Pancreas (tissue), 10 donors: ENCODE results near the gene TMEM198. TPM values are rescaled to one million over a fixed set of nuclear protein-coding genes. Genes with fewer than 3 reads are reported as not detected.

Experiments used
- ATAC-seq, 4 donors: fragments of 200-7000 bp; cut with Tn5 transposase; one replicate each; pipeline versions ENCODE4 v1.8.0 to v1.9.1; 2020; ENCODE audit warnings: mild to moderate bottlenecking in 4 of 4, moderate library complexity in 4 of 4
- DNase-seq, 6 donors: peaks; one replicate each; pipeline ENCODE4 v3.0.0-alpha.2; 2020
- FAIRE-seq: peaks from 2 replicates; lab custom pipeline; 2012; peaks lifted over from hg19 to GRCh38; lab: Jason Lieb, UNC
- H3K27ac ChIP-seq, 4 donors: fragments of 200-600 bp; sonication (generic); 1 replicate in 3 of 4; 2 replicates in 1 of 4; pipeline versions ENCODE4 v1.5.0 to v1.8.0; 2020
- H3K27me3 ChIP-seq, 4 donors: fragments of 200-600 bp; one replicate each; pipeline ENCODE4 v1.8.0; 2021
- H3K36me3 ChIP-seq, 3 donors: fragments of 200-600 bp; sonication (generic) in 1 of 3; one replicate each; pipeline versions ENCODE4 v1.5.0 to v1.8.0; 2020 to 2021
- H3K4me1 ChIP-seq, 3 donors: fragments of 200-600 bp; one replicate each; pipeline ENCODE4 v1.8.0; 2021
- H3K4me3 ChIP-seq, 4 donors: fragments of 200-600 bp; sonication (generic) in 2 of 4; one replicate each; pipeline versions ENCODE4 v1.5.0 to v1.8.0; 2020 to 2021
- H3K9me3 ChIP-seq, 4 donors: fragments of 200-600 bp; one replicate each; pipeline ENCODE4 v1.8.0; 2021
- CTCF ChIP-seq, 4 donors: fragments of 200-600 bp; sonication (generic) in 3 of 4; IDR thresholded peaks; one replicate each; pipeline versions ENCODE4 v1.5.0 to v1.8.0; 2021; ENCODE audit warnings: antibody characterized with exemption in 4 of 4
- WGBS, 2 donors: extraction: QIAGEN DNeasy Blood & Tissue Kit; methylation state at CpG; one replicate each; pipeline ENCODE4 v1.1.7; 2013; 5-methylcytosine and 5-hydroxymethylcytosine counted together
- intact Hi-C, 3 donors: fragments of 100-400 bp; cut with DNase I; formaldehyde crosslinking; loops; one replicate each; pipeline versions ENCODE4 v1.11.1 to v1.14.2; 2022
- polyA plus RNA-seq, 2 donors: library from polyadenylated mRNA; stranded (reverse); fragments of 200-250 nt; gene quantifications; one replicate each; pipeline ENCODE4 v1.2.3, GENCODE V29; 2013
- total RNA-seq, 6 donors: library from RNA; stranded (reverse); fragmentation: NEBNext Ultra II Directional in 4 of 6; extraction: Animal tissue kit (Norgen Biotek cat#: 25700) in 4 of 6; gene quantifications; one replicate each; pipeline versions ENCODE4 v1.2.1 to v1.2.4, GENCODE V29; 2021 to 2023
- donor health status: healthy with polysubstance abuse.
- donor health status: DM: no; HTN: no; CAD: no; lungs with moderate emphysema.
- donor health status: DM: no; HTN: no; CAD: no.
- donor health status: control.
- donor health status: control.
- donor health status: Bipolar disorder and iron deficiency.
- donor health status: DM: yes; HTN: yes; CAD: no.
- donor health status: DM: no; HTN: no; CAD: no.
- donor health status: DM: no; HTN: no; CAD: no.
- donor health status: DM: yes; HTN: yes; CAD: no.

Gene TMEM198
- total and polyA plus RNA-seq, 8 donors = 2.6 to 13.3 (median 5.9) TPM

- intact Hi-C loops = no loop called here
- no peak overlapping the region for H3K27ac ChIP-seq
- H3K4me3 ChIP-seq = no peak overlapping the region
- TF ChIP-seq CTCF (IDR thresholded peaks at IDR 0.05) = no peak
- H3K36me3 ChIP-seq = no peaks in the 10 kb centered on the region
- ATAC-seq (no peak), FAIRE-seq (no peak), DNase-seq (no peak)
- no peaks in the 10 kb centered on the region for H3K27me3 ChIP-seq
- no peaks in the 10 kb centered on the region for H3K4me1 ChIP-seq
- WGBS, 2 donors = 57 to 70% methylated on average over 17 of the region's 17 CpGs
- no peaks in the 10 kb centered on the region for H3K9me3 ChIP-seq
Measured at GRCh38 chr2:219515874-219516629, 27.8 kb upstream of the TMEM198 start.

DNA sequence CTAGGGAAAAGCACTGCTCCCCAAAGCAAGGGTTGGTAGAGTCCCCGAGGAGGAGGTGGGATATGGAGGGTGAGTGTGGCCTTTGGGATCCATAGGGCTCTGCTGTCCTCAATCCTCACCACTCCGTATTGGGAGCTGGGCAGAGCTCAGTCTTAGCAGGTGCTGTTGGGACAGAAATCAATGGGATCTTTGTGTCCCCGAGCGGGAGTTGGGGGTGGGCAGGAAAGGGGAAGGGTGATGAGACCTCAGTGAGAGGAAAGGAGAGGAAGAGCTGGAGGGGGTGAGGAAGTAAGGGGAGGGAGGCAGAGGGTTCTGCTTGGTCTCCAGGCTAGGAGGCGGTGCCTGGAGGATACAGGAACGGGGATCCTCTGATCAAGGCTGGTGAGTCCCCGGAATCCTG, 26.9 kb upstream of the TMEM198 start:
- no peaks in the 10 kb centered on the region for H3K27me3 ChIP-seq

DNA sequence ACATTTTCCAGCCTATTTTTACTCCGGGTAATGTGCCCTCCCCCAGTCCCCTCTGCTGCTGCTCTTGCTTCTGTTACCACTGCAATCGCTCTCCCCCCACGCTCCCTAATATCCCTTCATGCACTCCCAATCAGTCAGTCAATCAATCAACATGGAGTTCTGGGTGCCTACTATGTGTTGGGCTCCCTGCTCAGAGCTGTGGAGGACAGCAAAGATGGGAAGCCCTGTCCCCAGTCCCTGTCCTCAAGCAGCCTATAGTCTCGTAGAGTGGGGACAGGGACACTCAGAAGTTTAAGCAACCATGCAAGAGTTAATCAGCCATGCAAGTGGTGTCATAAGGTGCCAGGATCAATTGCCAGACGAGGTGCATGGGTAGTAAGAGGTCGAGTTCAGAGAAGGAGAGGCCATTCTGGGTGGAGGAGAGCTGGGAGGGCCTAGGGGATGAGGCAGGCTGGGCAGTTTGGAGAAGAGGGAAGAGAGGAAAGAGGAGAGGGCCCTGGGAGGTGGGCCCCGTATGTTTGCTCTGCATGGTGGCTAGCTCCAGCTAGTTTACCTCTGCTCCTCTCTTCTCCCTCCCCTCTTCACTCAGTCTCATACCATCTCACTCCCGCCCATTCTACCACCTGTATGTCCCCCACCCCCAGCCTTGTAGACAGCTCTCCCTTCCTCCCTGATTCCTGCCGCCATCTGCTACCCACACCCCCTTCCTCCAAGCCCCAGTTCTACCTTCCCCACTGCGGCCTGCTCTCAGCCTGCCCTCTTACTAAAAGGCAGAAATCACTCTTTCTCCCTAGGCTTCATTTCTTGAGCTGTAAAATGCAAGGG, 25.7 kb upstream of the TMEM198 start:
- H3K9me3 ChIP-seq = no peaks in the 10 kb centered on the region
- FAIRE-seq (no peak), ATAC-seq (no peak), DNase-seq (no peak)
- H3K4me3 ChIP-seq = no peak overlapping the region
- H3K27me3 ChIP-seq = peaks cover 0 to 2% (median 0%) of the 10 kb centered on the region in 4 donors
- intact Hi-C loops = no loop called here
- no peaks in the 10 kb centered on the region for H3K4me1 ChIP-seq
- H3K27ac ChIP-seq = no peak overlapping the region
- no peak for TF ChIP-seq CTCF (IDR thresholded peaks at IDR 0.05)
- no peaks in the 10 kb centered on the region for H3K36me3 ChIP-seq
- 52 to 62% methylated on average over 10 of the region's 10 CpGs for whole genome bisulfite sequencing, 2 donors

More for the DNA sequence above, 26.9 kb upstream of the TMEM198 start:
- TF ChIP-seq CTCF (IDR thresholded peaks at IDR 0.05) = no peak
- DNase-seq = no peak
- intact Hi-C loops = no loop called here
- FAIRE-seq = no peak
- 64 to 73% methylated on average over 7 of the region's 7 CpGs for WGBS, 2 donors
- Histone ChIP-seq H3K27ac (no peak overlapping the region), H3K9me3 (no peaks in the 10 kb centered on the region), H3K36me3 (no peaks in the 10 kb centered on the region), H3K4me3 (no peak overlapping the region), H3K4me1 (no peaks in the 10 kb centered on the region)
- no peak for ATAC-seq

DNA sequence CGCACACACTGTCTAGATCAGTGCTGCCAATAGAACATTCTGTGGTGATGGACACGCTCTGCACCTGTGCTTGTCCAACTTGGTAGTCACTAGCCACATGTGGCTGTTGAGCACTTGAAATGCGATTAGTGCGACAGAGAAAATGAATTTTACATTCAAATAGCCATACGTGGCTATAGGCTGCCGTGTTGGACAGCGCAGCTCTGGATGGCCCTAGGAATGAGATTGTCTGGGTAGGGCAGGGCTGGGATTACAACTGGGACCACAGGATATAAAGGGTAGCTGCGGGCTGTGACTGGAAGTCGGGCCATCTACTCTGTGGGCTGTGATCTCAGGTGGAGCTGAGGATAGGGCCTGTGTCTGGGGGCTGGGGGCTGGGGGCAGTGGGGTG, 24.3 kb upstream of the TMEM198 start:
- no peak for TF ChIP-seq CTCF (IDR thresholded peaks at IDR 0.05)
- intact Hi-C loops = no loop called here
- no peak for ATAC-seq
- no peaks in the 10 kb centered on the region for H3K9me3 ChIP-seq
- WGBS, 2 donors = 80 to 93% methylated on average over 9 of the region's 9 CpGs
- no peak overlapping the region for H3K4me3 ChIP-seq
- H3K4me1 ChIP-seq = no peaks in the 10 kb centered on the region
- no peak overlapping the region for H3K27ac ChIP-seq
- no peak for FAIRE-seq
- no peak for DNase-seq
- H3K36me3 ChIP-seq = no peaks in the 10 kb centered on the region
- peaks cover 0 to 16% (median 0%) of the 10 kb centered on the region in 4 donors for H3K27me3 ChIP-seq
